ENCODE measurements around the gene TLX1.
A peak's percentile ranks its signal among the peaks of the same experiment; 100 is the strongest.
"Not testable (repeated sequence)": the region's sequence is repeated elsewhere in the genome, so short reads cannot be mapped to it uniquely, and the experiment has no call there.

TLX1 gene

GRCh38 chr10:101142533-101143344 is 11.6 kb downstream of the TLX1 start:
- no peaks in the 10 kb centered on the region for H3K36me3 ChIP-seq (ENCODE audit: control insufficient read depth, insufficient read depth, low read length)
- H3K27me3 ChIP-seq (ENCODE audit: control insufficient read depth, insufficient read depth, low read length), result peaks cover 100% of the 10 kb centered on the region
- H3K4me1 ChIP-seq (ENCODE audit: control insufficient read depth, insufficient read depth, low read length), result peaks cover 13% of the 10 kb centered on the region
- H3K9ac ChIP-seq (ENCODE audit: low read depth, low read length), result no peak overlapping the region
- H3K27ac ChIP-seq (ENCODE audit: low read depth, low read length), result no peak overlapping the region
- H3K4me3 ChIP-seq (ENCODE audit: low read depth, low read length), result no peak overlapping the region
- H3K9me3 ChIP-seq (ENCODE audit: control insufficient read depth, insufficient read depth, low read length), result no peaks in the 10 kb centered on the region

DNA sequence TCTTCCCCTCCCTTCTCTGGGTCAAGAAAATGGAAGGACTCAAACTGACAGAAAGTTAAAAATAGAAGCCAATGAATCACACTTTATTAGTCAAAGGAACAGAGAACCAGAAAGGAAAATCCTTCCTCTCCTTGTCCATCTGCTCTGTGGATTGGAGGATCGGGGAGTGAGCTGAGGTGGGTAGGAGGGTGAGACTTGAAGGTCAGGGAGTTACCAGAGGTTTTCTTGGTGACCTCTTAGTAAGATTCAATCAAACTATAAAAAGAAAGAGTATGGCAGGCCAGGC is 12.2 kb downstream of the TLX1 start:
- Histone ChIP-seq H3K9ac (ENCODE audit: low read depth, low read length) (no peak overlapping the region), H3K4me3 (ENCODE audit: low read depth, low read length) (no peak overlapping the region), H3K27ac (ENCODE audit: low read depth, low read length) (no peak overlapping the region), H3K9me3 (ENCODE audit: control insufficient read depth, insufficient read depth, low read length) (no peaks in the 10 kb centered on the region), H3K36me3 (ENCODE audit: control insufficient read depth, insufficient read depth, low read length) (no peaks in the 10 kb centered on the region), H3K27me3 (ENCODE audit: control insufficient read depth, insufficient read depth, low read length) (peaks cover 100% of the 10 kb centered on the region), H3K4me1 (ENCODE audit: control insufficient read depth, insufficient read depth, low read length) (peaks cover 13% of the 10 kb centered on the region)

DNA sequence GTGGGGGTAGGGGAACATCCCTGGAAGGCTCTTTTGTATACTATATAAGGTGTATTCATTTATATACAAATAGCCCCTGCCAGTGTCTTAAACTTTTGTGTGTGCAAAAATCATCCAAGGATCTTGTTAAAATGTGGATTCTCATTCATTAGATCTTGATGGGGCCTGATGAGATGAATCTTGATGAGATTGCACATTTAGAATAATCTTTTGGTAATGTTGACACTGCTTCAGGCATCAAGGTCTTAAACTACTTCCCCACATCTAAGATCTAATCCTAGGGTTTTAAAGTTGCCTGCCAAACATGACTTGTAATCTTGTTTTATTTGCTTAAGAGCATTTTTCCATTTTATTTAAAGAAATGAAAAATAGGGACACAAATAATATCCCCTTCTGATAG is 13.0 kb downstream of the TLX1 start:
- H3K9me3 ChIP-seq (ENCODE audit: control insufficient read depth, insufficient read depth, low read length), result no peaks in the 10 kb centered on the region
- no peaks in the 10 kb centered on the region for H3K36me3 ChIP-seq (ENCODE audit: control insufficient read depth, insufficient read depth, low read length)
- H3K27ac ChIP-seq (ENCODE audit: low read depth, low read length), result no peak overlapping the region
- H3K4me3 ChIP-seq (ENCODE audit: low read depth, low read length), result no peak overlapping the region
- H3K27me3 ChIP-seq (ENCODE audit: control insufficient read depth, insufficient read depth, low read length), result peaks cover 100% of the 10 kb centered on the region
- peaks cover 13% of the 10 kb centered on the region for H3K4me1 ChIP-seq (ENCODE audit: control insufficient read depth, insufficient read depth, low read length)
- no peak overlapping the region for H3K9ac ChIP-seq (ENCODE audit: low read depth, low read length)

- Histone ChIP-seq H3K9ac (ENCODE audit: low read depth, low read length) (no peak overlapping the region), H3K27me3 (ENCODE audit: control insufficient read depth, insufficient read depth, low read length) (peaks cover 100% of the 10 kb centered on the region), H3K4me3 (ENCODE audit: low read depth, low read length) (no peak overlapping the region), H3K27ac (ENCODE audit: low read depth, low read length) (no peak overlapping the region), H3K36me3 (ENCODE audit: control insufficient read depth, insufficient read depth, low read length) (no peaks in the 10 kb centered on the region), H3K4me1 (ENCODE audit: control insufficient read depth, insufficient read depth, low read length) (peaks cover 13% of the 10 kb centered on the region), H3K9me3 (ENCODE audit: control insufficient read depth, insufficient read depth, low read length) (0 out of 2 replicates have a peak, but pooled peaks cover 5% of the 10 kb centered on the region)
Measured at GRCh38 chr10:101145145-101145544, 14.0 kb downstream of the TLX1 start.

DNA sequence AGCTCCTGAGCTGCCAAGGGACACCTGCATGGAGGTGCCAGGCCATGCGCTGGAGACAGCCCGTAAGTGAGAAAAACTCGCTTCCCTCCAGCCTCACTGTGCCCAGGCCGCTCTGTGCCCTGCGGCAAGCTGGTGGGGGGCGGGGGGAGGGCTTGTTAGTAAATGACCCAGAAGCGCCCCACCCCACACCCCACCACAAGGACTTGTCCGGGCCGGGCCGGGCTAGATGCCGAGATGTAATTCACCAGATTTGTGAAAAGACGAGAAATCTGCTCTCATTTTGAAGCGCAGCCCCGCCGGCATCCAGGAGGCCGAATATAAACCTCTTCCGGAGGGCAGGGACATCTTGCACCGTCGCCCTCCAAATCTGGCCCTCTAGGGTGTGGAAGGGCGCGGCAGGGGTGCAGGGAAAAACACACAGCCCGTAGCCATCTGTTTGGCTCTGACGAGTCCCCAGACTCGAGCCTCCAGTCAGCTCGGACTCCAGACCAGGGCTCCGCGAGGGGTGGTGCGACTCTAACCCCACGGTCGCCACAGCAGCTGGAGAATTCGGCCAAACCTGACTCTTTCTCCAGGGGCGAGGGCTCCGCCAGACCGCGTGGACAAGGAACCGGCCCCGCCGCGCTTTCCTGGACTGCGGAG is 14.8 kb downstream of the TLX1 start:
- H3K36me3 ChIP-seq (ENCODE audit: control insufficient read depth, insufficient read depth, low read length), result no peaks in the 10 kb centered on the region
- no peak overlapping the region; the same call in 1 of the 2 replicates for H3K4me3 ChIP-seq (ENCODE audit: low read depth, low read length)
- H3K9ac ChIP-seq (ENCODE audit: low read depth, low read length), result no peak overlapping the region

GRCh38 chr10:101146392-101147251 is 15.5 kb downstream of the TLX1 start:
- Histone ChIP-seq H3K27me3 (ENCODE audit: control insufficient read depth, insufficient read depth, low read length) (peaks cover 100% of the 10 kb centered on the region), H3K9me3 (ENCODE audit: control insufficient read depth, insufficient read depth, low read length) (0 out of 2 replicates have a peak, but pooled peaks cover 5% of the 10 kb centered on the region), H3K27ac (ENCODE audit: low read depth, low read length) (no peak overlapping the region), H3K9ac (ENCODE audit: low read depth, low read length) (no peak overlapping the region), H3K36me3 (ENCODE audit: control insufficient read depth, insufficient read depth, low read length) (no peaks in the 10 kb centered on the region), H3K4me3 (ENCODE audit: low read depth, low read length) (peak overlapping the region; percentile 44), H3K4me1 (ENCODE audit: control insufficient read depth, insufficient read depth, low read length) (peaks cover 8% of the 10 kb centered on the region; the same call in 1 of the 2 replicates)

More for the DNA sequence above, 14.8 kb downstream of the TLX1 start:
- Histone ChIP-seq H3K27me3 (ENCODE audit: control insufficient read depth, insufficient read depth, low read length) (peaks cover 100% of the 10 kb centered on the region), H3K27ac (ENCODE audit: low read depth, low read length) (no peak overlapping the region), H3K4me1 (ENCODE audit: control insufficient read depth, insufficient read depth, low read length) (peaks cover 8% of the 10 kb centered on the region; the same call in 1 of the 2 replicates), H3K9me3 (ENCODE audit: control insufficient read depth, insufficient read depth, low read length) (0 out of 2 replicates have a peak, but pooled peaks cover 5% of the 10 kb centered on the region)

DNA sequence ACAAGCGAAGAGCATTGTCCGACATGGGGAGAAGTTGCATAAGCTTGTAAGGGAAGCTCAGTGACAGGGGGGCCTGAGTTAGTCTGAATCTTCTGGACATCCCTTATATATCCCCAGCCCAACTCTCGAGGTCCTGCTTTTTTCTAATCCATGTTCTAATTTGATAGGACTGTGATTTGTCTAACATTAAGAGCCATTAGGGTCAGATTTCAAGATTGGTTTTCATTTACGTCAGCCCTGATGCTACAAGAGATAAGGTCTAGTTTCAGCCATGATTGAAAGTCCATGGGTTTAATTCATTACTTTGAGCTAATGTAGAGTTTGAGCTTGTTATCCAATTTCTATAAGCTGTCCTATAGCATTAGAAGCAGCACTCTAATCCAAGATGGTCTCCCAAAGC is 20.3 kb downstream of the TLX1 start:
- no peaks in the 10 kb centered on the region for H3K36me3 ChIP-seq (ENCODE audit: control insufficient read depth, insufficient read depth, low read length)
- no peak overlapping the region for H3K4me3 ChIP-seq (ENCODE audit: low read depth, low read length)
- no peak overlapping the region for H3K9ac ChIP-seq (ENCODE audit: low read depth, low read length)
- no peak overlapping the region for H3K27ac ChIP-seq (ENCODE audit: low read depth, low read length)
- H3K9me3 ChIP-seq (ENCODE audit: control insufficient read depth, insufficient read depth, low read length), result 0 out of 2 replicates have a peak, but pooled peaks cover 5% of the 10 kb centered on the region
- H3K4me1 ChIP-seq (ENCODE audit: control insufficient read depth, insufficient read depth, low read length), result peaks cover 8% of the 10 kb centered on the region; the same call in 1 of the 2 replicates
- H3K27me3 ChIP-seq (ENCODE audit: control insufficient read depth, insufficient read depth, low read length), result peaks cover 78% of the 10 kb centered on the region

- Histone ChIP-seq H3K4me3 (ENCODE audit: low read depth, low read length) (no peak overlapping the region), H3K4me1 (ENCODE audit: control insufficient read depth, insufficient read depth, low read length) (no peaks in the 10 kb centered on the region), H3K27ac (ENCODE audit: low read depth, low read length) (no peak overlapping the region), H3K9me3 (ENCODE audit: control insufficient read depth, insufficient read depth, low read length) (0 out of 2 replicates have a peak, but pooled peaks cover 5% of the 10 kb centered on the region), H3K9ac (ENCODE audit: low read depth, low read length) (no peak overlapping the region), H3K27me3 (ENCODE audit: control insufficient read depth, insufficient read depth, low read length) (peaks cover 77% of the 10 kb centered on the region), H3K36me3 (ENCODE audit: control insufficient read depth, insufficient read depth, low read length) (no peaks in the 10 kb centered on the region)
Measured at GRCh38 chr10:101152316-101152715, 21.2 kb downstream of the TLX1 start.

GRCh38 chr10:101154506-101154905 is 23.4 kb downstream of the TLX1 start:
- not testable (repeated sequence) for H3K4me3 ChIP-seq (ENCODE audit: low read depth, low read length); H3K27ac ChIP-seq (ENCODE audit: low read depth, low read length); H3K9ac ChIP-seq (ENCODE audit: low read depth, low read length); H3K9me3 ChIP-seq (ENCODE audit: control insufficient read depth, insufficient read depth, low read length); H3K4me1 ChIP-seq (ENCODE audit: control insufficient read depth, insufficient read depth, low read length); H3K36me3 ChIP-seq (ENCODE audit: control insufficient read depth, insufficient read depth, low read length)
- peaks cover 63% of the 10 kb centered on the region for H3K27me3 ChIP-seq (ENCODE audit: control insufficient read depth, insufficient read depth, low read length)

GRCh38 chr10:101155896-101156295 is 24.8 kb downstream of the TLX1 start:
- no peaks in the 10 kb centered on the region for H3K36me3 ChIP-seq (ENCODE audit: control insufficient read depth, insufficient read depth, low read length)
- no peak overlapping the region for H3K4me3 ChIP-seq (ENCODE audit: low read depth, low read length)
- no peak overlapping the region for H3K9ac ChIP-seq (ENCODE audit: low read depth, low read length)
- no peaks in the 10 kb centered on the region for H3K4me1 ChIP-seq (ENCODE audit: control insufficient read depth, insufficient read depth, low read length)
- no peak overlapping the region for H3K27ac ChIP-seq (ENCODE audit: low read depth, low read length)
- H3K9me3 ChIP-seq (ENCODE audit: control insufficient read depth, insufficient read depth, low read length), result no peaks in the 10 kb centered on the region
- H3K27me3 ChIP-seq (ENCODE audit: control insufficient read depth, insufficient read depth, low read length), result peaks cover 53% of the 10 kb centered on the region
